AML-193 (cell line): ENCODE measurements around the gene TMEM35B.
"Not testable (repeated sequence)": the region's sequence is repeated elsewhere in the genome, so short reads cannot be mapped to it uniquely, and the experiment has no call there.

ENCODE experiments used
- DNase-seq, 2 experiments: peaks; one replicate each; lab custom pipeline; 2025; lab: John Stamatoyannopoulos, UW

The TMEM35B gene

GRCh38 chr1:34975771-34976170, 9.4 kb downstream of the TMEM35B start:
- no peak for DNase-seq

GRCh38 chr1:34975338-34975737, 9.8 kb downstream of the TMEM35B start:
- no peak for DNase-seq

- DNase-seq = no peak
Measured at GRCh38 chr1:34974626-34975025, 10.5 kb downstream of the TMEM35B start.

DNA sequence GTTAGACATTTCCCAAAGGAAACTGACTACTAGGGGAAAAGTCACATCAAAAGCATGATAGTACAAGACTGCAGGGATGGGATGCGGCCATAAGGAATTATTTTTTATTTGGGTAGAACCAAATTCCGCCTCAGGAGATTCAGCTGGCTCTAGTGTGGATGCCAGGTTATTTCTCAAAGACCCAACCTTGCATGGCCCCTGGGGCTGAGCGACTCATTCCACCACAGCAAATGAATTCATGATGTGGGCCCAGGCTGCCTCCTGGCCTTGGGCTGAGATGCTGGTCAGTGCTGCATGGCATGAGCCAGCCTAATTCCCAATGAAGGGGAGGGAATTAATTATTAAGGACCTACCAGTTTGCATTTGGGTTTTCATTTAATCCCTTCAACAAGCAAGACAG, 11.8 kb downstream of the TMEM35B start:
- DNase-seq = no peak

- DNase-seq = no peak
Measured at GRCh38 chr1:34970829-34971228, 14.3 kb downstream of the TMEM35B start.

DNA sequence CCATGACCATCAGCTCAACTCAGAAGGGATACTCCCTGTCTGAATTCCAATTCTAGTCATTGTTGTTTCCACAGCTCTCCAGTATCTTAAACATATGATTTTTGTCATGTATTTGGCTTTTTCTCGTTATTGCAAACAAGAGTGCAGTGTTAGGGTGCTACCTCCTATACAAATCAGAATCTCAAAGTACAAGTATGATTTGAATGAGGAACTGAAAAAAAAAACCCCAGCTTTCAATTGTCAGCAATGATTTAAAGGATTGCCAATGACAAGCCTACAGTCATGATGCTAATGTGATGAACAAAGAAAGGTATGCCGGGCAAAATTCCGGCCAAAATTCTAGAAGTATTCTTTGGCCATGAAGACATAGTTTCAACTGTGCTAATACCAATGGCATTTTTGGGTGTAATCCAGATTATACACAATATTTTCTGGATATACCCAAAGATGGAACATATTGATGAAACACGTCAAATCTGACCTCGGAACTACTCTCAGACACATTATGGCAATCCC, 14.9 kb downstream of the TMEM35B start:
- DNase-seq = no peak

- DNase-seq = not testable (repeated sequence)
Measured at GRCh38 chr1:34968297-34968696, 16.9 kb downstream of the TMEM35B start.

- not testable (repeated sequence) for DNase-seq
Measured at GRCh38 chr1:34967672-34968071, 17.5 kb downstream of the TMEM35B start.

DNA sequence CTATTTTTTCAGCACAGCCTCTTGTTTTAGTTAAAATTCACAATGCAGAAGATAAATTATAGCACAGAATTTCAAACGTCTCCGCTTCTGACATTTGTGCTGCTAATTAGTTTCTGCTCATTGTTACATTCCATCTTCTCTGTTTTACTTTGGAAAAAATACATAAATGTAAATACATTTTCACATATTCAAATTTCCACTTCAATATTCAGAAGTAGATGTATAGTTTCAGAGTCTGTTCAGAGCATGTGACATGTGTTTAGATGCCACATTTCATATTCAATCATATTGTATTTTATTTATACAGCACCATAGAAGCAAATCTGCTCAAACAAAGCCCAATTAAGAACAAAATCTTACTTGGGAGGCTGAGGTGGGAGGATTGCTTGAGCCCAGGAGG, 19.6 kb downstream of the TMEM35B start:
- DNase-seq = no peak

- DNase-seq = no peak
Measured at GRCh38 chr1:34950428-34950827, 34.7 kb downstream of the TMEM35B start.

DNA sequence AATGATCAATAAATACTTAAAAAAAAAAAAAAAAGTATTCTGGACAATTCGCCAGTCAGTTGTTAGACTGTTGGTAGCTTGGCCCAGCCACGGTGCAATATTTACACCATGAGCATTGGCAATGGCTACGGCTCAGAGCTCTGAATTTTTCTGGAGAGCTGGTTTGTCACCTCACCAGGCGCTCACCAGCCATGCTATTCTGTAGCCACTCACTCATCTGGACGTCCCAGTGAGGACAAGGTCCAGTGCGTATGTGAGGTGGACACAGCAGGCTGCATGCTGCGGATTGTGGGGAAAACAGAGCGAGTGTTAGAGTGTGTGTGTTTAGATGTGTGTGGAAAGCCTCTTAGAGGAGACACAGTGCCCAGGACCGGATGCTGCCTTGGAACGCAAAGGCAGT, 36.4 kb downstream of the TMEM35B start:
- DNase-seq = not testable (repeated sequence)

DNA sequence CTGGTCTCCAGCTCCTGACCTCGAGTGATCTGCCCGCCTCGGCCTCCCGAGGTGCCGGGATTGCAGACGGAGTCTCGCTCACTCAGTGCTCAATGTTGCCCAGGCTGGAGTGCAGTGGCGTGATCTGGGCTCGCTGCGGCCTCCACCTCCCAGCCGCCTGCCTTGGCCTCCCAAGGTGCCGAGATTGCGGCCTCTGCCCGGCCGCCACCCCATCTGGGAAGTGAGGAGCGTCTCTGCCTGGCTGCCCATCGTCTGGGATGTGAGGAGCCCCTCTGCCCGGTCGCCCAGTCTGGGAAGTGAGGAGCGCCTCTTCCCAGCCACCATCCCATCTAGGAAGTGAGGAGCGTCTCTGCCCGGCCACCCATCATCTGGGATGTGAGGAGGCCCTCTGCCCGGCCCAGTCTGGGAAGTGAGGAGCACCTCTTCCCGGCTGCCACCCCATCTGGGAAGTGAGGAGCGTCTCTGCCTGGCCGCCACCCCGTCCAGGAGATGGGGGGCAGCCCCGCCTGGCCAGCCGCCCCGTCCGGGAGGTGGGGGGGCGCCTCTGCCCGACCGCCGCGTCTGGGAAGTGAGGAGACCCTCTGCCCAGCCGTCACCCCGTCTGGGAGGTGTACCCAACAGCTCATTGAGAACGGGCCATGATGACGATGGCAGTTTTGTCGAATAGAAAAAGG, 37.4 kb downstream of the TMEM35B start:
- not testable (repeated sequence) for DNase-seq

DNA sequence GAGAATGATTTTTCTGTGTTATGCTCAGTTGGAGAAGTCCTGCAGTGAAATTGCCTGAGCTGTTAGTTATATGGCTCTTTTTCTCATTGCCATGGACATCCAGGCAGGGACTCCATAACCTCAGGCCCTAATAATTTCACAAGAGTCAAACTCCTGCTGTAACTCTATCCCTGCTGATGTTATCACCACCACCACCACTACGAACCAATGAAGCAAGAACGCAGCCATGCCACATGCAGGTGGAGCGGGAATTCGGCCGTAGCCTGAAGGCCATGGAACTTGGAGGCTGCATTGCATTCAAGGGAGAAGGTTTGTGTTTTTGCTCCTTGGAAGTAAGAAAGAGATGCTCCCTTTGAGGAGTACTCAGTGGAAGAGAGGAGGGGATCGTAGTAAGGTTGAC, 38.9 kb downstream of the TMEM35B start:
- no peak for DNase-seq

GRCh38 chr1:34941798-34942197, 43.3 kb downstream of the TMEM35B start:
- DNase-seq = not testable (repeated sequence)
